IMR-90 (cell line): Measurements from ENCODE around the gene IQCK.

Experiments used
- CHD1 ChIP-seq: IDR thresholded peaks from 2 replicates; pipeline ENCODE4 v1.6.1; 2012; ENCODE audit warnings: low read depth, low read length, improper control_type of control experiment
- TF ChIP-seq, protein P1 (sequence below): conservative IDR thresholded peaks from 2 replicates; pipeline ENCODE4 v1.5.1; 2012; ENCODE audit warnings: mild to moderate bottlenecking, low read depth, low read length, improper control_type of control experiment

DNA sequence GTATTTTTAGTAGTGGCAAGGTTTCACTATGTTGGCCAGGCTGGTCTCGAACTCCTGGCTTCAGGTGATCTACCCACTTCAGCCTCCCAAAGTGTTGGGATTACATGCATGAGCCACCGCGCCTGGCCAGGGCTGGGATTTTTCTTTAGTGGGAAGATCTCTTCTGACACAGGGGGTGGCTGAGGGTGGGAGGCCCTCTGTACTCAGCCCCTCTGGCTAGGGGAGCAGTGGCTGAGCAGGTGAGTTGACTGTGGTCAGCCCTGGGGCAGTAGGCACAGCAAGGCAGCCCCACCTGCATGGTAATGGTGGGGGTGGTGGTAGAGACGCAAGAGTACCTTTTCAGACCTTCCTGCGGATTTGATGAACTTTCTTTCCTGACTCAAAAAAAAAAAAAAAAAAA lies 178.9 kb downstream of the IQCK start:
- TF ChIP-seq, protein P1, sequence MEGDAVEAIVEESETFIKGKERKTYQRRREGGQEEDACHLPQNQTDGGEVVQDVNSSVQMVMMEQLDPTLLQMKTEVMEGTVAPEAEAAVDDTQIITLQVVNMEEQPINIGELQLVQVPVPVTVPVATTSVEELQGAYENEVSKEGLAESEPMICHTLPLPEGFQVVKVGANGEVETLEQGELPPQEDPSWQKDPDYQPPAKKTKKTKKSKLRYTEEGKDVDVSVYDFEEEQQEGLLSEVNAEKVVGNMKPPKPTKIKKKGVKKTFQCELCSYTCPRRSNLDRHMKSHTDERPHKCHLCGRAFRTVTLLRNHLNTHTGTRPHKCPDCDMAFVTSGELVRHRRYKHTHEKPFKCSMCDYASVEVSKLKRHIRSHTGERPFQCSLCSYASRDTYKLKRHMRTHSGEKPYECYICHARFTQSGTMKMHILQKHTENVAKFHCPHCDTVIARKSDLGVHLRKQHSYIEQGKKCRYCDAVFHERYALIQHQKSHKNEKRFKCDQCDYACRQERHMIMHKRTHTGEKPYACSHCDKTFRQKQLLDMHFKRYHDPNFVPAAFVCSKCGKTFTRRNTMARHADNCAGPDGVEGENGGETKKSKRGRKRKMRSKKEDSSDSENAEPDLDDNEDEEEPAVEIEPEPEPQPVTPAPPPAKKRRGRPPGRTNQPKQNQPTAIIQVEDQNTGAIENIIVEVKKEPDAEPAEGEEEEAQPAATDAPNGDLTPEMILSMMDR = no peak
- no peak for TF ChIP-seq CHD1
